Medulla oblongata (tissue), 1 donor: ENCODE data around the gene CACNA1S.
A peak's percentile ranks its signal among the peaks of the same experiment; 100 is the strongest.

ENCODE experiments used
- DNase-seq: peaks from one replicate; pipeline ENCODE4 v3.0.0-alpha.2; 2015; ENCODE audit errors: extremely low spot score

CACNA1S gene

DNA sequence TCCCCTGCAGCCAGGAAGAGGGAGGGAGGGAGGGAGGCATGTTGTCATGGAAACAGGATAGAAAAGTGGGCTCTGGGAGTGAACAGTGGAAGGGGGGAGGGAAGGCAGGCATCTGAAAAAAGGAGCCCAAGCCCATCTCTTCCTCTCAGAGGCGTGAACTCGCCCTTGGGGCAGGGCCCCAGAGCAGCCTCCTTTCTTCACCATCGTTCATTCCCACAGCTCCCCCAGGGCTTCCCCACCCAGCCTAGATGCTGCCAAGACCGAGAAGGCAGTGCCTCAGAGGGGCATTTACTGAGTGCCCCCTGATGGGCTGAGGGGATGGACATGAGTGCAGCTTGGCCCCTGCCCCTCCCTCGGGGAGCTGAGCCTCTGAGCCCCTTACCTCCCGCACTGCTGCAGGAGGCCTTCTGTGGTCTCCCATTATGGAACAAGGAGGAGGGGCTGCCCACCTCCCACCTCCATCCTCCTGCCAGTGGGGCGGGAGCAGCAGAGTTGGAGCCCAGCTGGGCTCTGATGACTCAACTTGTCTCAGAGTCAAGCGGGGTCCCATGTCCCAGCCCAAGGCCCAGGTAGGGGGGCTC lies 49.6 kb downstream of the CACNA1S start:
- DNase-seq = no peak

DNA sequence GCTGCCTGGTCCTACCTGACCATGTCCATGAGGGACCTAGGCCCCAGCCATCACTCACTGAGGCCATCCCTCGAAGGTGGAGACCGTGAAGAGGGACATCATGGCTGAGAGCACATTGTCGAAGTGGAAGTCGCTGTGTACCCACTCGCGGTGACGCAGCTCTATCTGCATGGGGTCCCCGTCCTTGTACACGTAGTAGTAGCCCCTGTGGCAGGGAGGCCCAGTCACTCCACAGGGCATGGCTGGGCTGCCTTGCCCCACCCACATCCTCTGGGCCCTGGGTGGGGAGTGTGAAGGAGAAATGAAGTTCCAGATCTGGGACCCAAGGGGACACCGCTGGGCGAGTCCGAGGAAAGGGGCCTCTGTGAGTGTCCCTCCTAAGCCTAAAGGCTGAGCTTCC lies 50.3 kb downstream of the CACNA1S start:
- DNase-seq = no peak

DNA sequence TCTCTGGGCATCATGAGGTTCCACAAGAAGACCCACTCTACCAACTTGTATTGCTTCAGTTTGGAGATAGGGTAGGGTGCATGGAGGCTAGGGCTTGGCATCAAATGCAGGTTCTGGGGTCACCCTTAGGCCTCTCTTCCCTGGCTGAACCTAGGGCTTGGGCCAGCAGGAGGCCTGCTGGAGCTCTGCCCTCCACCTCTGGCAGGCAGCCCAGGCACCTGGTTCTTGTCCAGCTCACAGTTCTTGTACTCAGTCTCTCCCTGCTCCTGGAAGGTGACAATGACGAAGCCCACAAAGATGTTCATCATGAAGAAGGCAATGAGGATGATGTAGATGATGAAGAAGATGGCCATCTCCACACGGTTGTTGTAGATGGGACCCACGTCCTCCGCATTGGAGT lies 51.2 kb downstream of the CACNA1S start:
- no peak for DNase-seq

DNA sequence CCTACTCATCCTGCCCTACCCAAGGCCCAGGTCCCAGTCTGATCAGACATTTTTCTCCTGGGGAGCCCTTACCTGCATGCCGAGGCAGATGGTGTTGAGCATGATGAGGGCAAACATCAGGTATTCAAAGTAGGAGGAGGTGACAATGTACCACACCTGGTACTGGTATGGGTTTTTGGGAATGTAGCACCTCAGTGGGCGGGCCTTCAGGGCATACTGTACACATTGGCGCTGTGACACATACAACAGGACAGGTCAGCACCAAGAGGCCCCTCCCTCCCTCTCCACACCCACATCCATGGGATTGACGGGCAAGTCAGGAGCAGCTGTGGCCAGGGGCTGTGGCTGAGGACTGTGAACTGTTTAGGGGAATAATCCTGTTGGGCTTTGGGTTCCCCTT lies 51.6 kb downstream of the CACNA1S start:
- no peak for DNase-seq

DNA sequence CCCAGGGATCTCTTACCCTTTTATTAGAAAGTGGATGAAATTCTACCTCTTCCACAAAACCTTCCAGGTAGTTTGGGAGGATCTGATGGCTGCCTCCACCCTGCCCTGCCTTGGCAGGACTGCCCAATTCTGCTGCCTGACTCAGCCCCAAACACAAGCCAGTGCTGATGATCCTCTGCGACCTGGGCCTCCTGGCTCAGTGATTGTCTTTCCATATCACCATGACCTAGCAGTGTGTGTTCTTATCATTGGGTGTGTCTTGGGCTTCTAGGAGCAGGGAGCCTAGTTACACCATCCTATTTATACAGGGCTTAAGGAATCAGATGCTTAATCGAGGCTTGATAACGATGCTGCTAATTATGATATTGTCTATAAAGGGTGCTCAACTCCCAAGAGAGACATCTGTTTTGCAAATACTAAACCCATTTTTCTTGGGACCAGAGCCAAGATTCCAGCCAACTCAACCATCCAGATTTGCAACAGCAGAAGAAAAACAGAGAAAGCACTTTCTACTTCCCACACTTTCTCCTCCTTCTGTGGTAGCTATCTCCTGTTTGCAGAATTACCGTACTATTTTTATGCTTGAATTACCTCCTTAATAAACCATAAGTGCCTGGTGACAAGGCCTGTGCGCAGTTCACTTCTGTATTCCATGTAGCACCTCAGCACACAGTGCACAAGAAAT lies 52.2 kb downstream of the CACNA1S start:
- no peak for DNase-seq

DNA sequence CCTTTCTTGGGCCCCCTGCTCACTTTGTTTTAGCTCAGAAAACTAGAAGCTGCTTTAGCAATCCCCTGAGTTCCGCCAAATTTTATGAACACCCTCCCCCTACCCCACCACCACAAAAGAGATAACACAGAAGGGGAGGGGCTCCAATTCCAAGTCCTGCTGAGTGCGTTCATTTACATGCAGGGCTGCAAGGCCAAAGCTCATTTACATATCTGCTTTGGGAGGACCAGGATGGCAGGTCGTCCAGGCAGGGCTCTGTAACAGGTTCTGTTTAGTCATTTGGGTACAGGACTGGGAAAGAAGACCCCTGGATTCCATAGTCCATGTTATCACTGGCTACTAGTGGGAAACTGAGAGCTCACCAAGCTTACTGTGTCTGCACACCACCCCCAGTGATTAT lies 52.8 kb downstream of the CACNA1S start:
- DNase-seq = no peak

DNA sequence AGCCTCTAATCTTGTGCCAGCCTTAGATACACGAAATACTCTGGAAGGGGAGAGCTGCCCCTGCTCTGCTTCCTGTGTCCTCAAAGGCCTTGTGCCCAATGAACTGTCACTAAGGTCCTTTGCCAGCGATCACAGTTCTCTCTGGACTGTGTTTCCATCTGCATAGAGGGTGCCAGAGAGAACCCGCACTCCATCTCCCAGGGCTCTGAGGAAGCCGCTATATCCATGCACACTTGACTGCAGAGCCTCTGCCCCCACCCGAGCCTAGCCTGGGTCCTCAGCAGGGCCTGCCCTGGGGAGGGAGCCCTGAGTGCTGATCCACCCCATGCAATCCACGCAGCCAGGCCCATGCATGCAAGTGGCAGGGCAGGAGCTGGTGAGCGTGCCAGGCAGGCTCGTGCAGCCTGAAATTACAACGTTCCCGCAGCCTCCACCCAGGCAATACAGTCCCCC lies 58.1 kb downstream of the CACNA1S start:
- DNase-seq = no peak

DNA sequence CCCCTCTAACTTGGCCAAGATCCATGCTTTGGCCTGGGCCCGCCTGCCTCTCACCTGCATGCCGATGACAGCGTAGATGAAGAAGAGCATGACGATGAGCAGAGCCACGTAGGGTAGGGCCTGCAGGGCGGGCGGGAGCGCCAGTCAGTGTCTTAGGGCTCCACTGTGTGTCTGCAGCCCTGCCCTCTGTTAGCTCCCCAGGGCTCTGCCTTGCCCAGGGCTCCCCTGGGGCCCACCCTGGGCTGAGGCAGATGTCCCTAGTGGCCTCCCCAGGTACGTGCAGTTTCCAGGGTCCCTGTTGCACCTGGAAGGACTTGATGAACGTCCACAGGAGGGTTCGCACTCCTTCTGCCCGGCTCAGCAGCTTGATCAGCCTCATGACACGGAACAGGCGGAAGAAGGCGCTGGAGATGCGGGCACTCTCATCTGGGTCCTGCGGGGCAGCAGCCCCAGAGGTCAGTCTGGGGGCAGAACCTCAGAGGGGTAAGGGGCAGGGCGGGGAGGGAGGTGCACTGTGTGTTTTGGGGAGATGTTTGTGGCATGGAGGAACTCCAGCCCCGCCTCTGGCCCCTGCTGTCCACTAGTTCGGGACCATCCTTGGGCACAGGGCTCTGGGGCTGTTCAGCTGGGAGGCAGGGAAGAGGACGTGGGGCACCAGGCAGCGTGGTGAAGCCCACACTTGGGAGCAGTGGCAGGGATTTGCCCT lies 58.9 kb downstream of the CACNA1S start:
- DNase-seq = no peak

DNA sequence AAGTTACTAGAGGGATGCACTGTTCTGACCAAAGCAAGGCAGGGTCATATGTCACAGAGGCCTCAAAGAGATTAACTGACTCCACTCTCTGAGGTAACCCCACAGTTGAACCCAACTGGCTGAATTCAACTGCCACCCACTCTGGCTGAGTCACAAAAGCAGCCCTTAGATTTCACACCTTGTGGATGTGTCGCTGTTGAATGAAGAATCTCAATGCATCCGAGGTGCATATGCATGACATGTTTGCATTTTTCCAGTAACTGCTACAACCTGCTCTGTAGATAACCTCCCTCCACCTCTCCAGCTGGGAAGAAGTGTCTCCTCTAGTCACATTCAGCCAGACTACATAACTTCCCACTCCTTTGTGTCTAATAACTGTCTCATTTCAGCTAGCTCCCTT lies 60.8 kb downstream of the CACNA1S start:
- DNase-seq = no peak

DNA sequence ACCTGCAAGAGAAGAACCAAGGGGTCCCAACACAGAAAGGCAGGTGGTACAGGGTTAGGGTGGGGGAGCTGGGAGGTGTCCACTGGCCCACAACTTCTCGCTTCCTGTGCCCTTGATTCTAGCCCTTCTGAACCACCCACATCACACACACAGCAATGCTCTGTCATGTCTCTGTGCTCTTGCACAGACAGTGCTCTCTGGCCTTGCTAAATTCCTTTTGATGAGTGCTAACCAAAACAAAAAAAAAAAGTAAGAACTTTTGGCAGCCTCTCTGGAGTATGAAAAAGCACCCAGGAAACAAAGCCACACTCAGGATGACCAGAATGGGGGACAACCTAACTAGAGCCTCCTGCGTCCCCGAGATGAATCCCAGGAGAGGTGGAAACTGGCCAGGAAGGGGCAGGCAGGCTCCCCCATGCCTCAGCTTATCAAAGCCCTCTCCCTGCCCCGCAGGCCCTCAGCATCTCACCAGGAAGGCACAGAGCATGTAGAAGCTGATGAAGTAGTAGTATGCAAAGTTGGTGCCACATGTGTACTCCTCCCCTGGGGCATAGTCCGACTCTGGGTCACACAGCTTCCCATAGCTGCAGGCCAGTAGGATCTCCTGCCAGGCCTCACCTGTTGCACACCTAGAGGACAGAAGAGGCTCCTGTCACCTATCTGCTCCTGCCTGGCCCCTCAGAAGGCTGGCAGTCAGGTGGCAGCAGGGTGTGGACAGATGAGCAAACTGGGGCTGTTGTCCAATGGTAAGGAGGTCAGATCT lies 61.5 kb downstream of the CACNA1S start:
- no peak for DNase-seq

DNA sequence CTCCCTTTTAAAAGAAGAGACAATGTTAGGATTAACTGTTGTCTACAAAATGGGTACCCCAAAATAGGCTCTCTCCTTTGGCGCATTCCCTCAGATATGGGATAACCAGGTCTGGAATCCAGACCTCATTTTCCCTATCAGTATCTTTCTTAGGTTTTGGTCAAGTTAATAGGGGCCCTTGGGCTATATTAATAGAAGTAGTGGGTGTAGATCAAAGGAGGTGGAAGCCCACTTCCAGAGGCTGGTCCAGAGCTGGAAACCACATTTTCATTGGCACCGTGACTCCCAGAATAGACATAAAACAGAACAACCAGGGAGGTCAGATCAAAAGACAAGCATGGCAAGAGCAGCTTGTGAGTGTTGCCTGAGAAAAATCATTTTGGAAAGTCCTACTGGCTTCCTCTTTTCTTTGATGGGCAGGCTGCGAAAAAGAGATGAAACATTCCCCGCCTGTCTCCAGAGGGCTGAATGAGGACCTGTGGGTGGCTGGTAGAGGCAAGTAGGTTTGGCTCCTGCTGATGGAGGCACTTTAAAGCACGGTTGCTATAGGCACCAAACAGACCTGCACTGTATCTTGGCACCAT lies 62.9 kb downstream of the CACNA1S start:
- DNase-seq = no peak

DNA sequence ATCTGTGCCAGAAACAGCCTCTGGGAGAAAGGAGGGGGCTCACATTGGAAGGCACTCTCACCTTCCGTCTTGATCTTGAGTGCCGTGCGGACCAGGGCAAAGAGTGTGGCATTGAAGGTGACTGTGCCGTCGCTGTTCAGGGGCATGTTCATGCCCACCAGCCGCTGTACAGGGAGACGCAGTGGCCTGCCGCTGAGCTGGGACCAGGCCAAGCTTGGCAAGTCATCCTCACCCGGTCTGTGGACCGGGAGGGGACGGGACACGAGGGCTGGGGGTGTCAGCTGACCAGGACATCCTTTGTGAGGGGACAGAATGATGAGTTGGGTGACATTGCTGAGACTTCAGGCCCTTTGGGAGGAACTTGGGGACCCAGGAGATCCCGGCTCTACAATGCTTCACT lies 63.7 kb downstream of the CACNA1S start:
- no peak for DNase-seq

DNA sequence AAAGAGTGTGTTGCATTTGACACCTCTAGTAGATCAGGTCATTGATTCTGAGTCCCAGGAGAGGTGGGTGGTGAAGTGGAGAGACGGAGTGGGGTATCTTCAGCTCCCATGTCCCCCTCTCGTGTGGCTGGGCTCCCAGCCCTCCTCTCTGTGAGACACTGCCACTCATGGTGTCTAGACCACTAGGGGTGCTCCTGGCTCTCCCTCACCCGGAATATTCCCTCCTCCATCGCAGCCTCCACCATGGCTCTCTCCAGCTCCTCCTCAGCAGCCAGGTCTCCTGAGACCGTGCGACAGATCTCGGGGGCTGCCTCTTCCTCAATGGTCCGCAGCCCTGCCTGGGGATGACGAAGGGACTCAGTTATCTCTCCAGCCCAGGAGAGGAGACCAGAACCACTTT lies 68.1 kb downstream of the CACNA1S start:
- DNase-seq = no peak

DNA sequence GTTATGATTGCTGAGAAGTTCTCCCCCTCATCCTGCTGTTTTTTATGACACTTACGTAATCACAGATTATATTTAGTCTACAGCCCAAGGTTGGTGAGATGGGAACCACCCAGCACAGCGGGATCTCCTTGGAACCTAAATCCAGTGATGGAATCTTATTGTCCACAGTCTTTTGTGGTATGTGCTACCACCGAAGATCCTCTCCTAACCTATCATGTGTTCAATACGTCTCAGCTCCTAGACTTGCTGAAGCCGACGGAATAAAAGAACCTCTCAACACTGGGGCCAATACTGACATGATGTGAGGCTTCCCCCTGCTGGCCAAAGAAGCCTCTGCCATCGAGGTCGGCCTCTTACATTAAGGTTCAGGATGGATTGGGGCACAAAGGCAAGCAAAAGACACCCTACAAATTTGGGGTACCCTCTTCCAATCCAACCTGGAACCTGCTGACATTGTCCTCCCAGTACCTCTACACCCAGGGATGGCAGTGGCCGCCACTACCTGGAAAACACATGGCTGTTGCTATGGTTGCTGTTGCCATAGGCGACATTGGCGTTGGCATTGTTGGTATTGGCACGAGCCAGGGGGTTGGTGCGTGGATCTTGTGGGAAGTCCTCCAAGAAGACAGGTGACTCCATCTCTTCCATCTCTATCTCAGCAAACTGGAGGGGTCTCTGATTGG lies 69.3 kb downstream of the CACNA1S start:
- peak; percentile 88 for DNase-seq

DNA sequence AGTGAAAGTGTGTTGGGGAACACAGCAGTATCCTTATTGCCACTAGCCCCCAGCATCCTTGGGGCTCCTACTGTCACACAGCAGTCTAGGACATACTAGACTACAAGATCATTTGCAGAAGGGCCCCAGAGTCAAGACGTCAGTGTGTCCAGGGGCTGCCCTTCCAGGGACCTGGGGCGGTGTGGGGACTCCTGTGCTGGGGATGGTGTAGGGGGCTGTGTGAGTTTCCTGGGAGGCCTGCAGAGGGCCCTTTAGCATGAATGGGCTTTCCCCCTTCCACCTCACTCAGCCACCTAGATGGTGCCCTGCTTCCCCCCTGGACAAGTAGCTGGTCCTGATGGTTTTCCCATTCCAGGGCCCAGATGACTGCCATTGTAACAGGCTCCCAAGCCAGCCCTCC lies 71.2 kb downstream of the CACNA1S start:
- no peak for DNase-seq

DNA sequence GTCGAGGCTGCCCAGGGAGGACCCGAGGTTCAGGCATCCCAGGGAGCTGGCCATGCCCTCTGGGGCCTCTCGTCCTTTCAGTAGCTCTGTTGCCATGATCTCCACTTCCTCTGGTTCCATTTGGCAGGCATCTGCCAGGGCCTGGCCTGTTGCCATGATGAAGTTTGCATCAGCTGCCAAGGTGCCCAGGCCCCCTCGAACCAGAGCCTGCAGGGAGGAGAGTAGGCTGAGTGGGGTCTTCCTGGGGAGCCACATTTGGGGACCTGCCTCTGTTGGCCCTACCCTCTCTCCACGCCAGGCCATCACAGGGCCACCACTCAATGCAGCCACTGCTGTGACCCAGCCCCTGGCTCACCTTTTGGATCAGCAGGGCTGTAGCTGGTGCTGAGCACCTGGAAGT lies 72.3 kb downstream of the CACNA1S start:
- DNase-seq = no peak

DNA sequence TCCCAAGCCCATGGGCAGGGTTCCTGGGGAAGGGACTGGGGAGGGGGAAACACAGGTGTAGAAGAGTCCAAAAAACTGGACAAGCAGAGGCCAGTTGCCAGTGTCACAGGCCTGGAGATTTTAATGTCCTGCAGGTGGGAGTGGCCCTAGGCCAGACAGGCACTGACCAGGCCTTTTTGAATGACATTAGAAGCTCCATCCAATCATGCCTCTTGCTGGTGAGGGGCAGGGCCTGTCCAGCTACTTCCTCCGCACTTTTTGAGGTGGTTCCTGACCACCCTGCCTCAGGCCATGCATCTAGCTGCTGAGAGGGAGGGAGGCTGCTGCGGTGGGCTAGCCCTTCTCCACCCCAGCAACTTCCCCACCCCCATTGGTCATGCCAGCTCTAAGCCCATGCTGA lies 72.8 kb downstream of the CACNA1S start:
- no peak for DNase-seq

DNA sequence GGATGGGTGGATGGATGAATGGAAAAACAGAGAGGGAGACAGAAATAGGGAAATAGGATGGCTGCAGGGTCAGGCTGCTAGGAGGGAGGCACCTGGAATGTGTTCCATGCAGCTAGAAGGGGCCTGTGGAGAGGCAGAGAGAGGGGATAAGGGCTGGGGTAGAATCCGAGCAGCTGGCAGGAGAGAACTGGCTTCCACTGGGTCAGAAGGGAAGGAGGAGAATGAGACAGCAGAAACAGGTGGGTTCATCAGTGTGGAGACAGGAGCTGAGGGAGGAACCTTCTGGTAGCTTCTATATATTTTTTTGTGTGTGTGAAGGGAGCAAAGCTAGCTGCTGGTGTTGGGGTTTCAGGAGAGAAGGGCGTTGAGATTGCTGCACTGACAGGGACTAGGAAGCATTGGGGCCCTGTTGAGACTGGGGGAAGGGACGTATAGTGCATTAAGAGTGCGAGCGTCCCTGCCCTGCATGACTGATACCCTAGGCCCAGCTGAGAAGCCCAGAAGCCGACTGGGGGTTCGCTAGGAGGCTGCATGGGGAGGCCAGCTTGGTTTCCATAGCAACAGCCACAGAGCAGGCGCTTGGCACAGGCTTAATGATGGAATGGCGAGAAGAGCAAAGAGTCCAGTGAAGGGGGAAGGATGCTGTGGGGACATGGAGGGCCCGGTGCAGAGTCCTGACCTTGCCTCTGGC lies 73.9 kb downstream of the CACNA1S start:
- DNase-seq = no peak

DNA sequence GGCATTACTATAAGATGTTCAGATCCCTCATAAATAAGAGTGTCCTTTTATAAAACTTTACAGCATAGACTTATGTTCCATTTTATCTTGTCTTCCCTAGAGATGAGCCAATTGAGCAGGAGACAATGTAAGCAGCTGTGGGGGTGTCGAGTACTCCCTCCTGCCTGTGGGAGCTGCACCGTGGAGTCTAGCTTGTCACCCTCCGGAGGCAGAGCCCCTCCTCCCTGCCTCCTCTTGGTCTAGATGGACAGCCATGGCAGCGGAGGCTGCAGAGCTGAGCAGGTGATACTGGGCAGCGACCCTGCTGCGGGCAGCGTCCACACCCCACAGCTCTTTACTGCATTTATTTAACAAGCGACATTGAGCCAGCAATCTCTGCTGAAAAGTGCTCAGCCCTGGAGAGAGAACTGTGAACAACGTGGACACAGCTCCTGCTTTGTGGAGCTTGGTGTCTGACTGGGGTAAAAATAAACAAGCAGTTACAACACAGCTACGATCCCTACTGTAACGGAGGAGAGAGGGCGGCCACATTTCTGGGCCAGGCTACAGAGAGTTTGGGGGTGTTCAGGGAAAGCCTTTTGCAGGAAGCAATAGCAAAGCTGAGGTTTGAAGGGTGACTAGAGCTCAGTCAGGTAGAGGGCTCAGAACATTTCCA lies 75.9 kb downstream of the CACNA1S start:
- DNase-seq = no peak

DNA sequence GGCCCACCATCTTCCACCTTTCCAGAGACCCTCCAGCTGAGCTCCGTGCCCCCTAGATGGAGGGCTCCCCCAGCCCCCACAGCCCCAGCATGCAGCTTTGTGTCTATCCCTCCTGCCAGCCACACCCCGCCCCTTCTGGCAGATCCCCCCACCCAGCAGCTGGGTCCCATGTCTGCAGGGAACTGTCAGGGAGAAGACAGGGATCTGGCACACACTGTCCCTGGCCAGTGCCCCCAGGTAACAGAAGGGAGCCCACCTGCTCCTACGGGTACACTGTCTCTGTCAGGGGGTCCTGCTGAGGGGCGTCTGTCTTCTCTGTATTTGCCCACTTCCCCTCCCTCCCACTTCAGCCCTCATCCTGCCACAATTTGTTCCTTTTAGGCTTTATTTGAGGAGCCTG lies 77.6 kb downstream of the CACNA1S start:
- DNase-seq = no peak
